Raji (cell line): Measurements from ENCODE around the gene DNPH1.

Experiments used
- POLR2A ChIP-seq: IDR thresholded peaks from 2 replicates; pipeline ENCODE4 v1.6.1; 2011; ENCODE audit warnings: low read depth, low read length, control low read depth; ENCODE audit not compliant: insufficient read depth

Gene DNPH1

DNA sequence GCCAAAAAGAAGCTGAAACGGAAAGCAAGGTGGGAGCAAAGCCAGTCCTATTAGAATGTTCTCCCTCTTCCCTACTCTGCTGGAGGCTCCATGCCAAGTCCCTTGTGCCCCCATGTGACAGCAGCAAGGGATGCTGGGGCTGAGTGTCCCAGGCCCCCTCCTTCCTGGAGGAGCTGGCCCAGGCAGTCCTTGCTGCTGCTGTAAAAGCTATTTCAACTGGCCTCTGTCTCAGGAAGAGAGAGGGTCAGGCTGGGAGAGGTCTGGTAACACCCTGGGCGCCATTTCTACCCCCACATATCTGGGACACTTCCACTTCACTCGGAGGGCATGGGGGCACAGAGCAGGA is 39.0 kb upstream of the DNPH1 start:
- TF ChIP-seq POLR2A = no peak

GRCh38 chr6:43267619-43268354 is 38.5 kb upstream of the DNPH1 start:
- TF ChIP-seq POLR2A = no peak

DNA sequence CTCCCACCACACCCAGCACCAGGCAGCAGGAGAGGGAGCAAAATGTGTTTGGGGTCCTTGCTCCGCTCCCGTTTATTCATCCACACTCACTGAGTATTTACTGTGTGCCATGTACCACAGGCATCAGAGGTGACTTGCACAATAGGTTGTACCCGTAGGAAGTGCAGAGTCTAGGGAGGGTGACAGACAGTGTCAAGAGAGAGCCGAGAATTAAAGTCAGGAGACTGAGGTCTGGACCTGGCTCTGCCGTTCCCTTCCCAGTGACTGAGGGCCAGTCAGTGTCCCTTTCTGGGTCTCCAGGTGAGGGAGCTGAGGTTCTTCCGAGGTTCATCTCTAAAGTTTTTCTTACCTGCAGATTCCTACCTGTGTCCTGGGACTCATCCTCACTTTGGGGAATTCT is 36.3 kb upstream of the DNPH1 start:
- TF ChIP-seq POLR2A = no peak

DNA sequence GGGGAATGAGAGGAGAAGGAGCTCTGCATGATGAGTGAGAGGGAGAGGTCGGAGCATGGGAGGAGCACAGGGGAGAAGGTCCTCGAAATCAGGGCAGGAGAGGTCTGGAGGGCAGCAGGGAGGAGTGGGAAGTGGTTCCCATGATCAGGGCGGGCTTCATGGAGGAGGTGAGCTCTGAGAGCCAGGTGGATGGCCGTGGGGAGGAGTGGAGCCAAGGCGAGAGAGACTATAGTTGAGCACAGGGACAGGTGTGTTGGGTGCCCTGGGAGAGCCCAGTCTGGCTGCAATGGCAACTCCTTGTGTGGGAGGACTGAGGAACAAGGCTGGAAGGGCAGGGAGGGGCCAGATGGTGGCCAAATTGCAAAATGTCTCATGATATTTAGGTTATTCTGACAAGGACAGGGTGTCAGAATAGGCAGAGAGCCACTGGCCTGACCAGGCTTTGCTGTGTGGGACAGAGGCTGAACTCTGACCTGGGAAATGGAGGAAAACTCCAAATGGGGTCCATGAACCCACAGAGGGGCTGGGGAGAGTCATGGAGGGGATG is 35.4 kb upstream of the DNPH1 start:
- no peak for TF ChIP-seq POLR2A

- no peak for TF ChIP-seq POLR2A
Observed at GRCh38 chr6:43263314-43264178, 34.3 kb upstream of the DNPH1 start.

DNA sequence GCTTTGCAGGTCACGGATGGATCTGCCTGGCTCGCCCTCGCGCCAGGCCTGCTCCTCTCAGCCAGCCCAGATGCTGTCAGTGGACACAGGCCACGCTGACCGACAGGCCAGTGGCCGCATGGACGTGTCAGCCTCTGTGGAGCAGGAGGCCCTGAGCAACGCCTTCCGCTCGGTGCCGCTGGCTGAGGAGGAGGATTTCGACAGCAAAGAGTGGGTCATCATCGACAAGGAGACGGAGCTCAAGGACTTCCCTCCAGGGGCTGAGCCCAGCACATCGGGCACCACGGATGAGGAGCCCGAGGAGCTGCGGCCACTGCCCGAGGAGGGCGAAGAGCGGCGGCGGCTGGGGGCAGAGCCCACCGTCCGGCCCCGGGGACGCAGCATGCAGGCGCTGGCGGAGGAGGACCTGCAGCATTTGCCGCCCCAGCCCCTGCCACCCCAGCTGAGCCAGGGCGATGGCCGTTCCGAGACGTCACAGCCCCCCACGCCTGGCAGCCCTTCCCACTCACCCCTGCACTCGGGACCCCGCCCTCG is 33.6 kb upstream of the DNPH1 start:
- no peak for TF ChIP-seq POLR2A

DNA sequence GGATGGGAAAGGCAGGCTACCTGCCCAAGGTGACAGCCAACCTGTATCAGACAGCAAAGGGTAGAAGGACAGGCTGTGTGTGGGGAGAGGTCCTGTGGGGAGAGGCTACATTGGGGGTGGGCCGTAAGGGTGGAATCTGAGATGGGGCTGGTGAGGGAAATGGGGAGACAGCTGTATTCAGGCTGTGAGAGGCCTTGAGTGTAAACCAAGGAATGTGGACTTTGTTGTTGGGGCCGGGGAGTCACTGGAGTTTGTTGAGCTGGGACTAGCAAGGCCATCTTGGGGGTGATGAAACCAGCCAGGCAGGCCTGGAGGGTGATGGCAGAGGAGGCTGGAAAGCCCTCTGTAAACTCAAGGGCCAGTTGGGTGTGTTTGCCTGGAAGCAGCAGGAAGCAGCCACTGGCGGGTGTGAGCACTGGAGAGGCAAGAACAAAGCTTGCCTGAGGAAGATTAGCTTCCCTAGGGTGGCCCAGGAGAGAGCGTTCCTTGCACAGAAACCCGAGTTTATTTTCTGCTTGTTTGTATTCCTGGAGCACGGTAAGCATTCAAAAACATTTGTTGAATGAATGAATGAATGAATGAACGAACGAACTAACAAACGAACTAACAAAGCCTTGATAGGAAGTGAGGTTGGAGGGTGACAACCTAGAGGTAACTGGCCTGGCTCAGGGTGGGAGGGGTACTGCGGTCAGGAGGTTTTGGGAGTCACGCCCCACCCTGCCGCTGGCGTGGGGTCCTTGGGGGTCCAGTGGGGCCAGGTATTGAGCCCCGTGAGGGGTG is 32.9 kb upstream of the DNPH1 start:
- TF ChIP-seq POLR2A = no peak

- TF ChIP-seq POLR2A = no peak
Observed at GRCh38 chr6:43261198-43261597, 31.9 kb upstream of the DNPH1 start.

DNA sequence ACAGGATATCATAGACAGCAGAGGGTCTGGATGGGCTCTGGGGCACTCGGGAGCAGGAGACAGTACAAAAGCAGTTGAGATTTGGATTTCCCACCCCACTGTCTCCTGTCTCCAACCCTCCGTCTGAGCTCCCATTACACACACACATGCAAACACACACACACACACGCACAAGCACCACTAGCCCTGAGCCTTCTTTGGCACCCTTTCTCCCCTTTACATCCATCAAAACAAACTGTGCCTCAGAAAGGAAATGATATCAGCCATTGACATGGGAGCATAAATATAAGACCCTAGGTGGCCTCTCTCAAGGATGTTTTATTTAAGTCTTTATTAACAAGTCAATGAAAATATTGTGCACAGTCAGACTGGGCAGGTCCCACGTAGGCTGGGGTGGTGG is 31.5 kb upstream of the DNPH1 start:
- TF ChIP-seq POLR2A = no peak

DNA sequence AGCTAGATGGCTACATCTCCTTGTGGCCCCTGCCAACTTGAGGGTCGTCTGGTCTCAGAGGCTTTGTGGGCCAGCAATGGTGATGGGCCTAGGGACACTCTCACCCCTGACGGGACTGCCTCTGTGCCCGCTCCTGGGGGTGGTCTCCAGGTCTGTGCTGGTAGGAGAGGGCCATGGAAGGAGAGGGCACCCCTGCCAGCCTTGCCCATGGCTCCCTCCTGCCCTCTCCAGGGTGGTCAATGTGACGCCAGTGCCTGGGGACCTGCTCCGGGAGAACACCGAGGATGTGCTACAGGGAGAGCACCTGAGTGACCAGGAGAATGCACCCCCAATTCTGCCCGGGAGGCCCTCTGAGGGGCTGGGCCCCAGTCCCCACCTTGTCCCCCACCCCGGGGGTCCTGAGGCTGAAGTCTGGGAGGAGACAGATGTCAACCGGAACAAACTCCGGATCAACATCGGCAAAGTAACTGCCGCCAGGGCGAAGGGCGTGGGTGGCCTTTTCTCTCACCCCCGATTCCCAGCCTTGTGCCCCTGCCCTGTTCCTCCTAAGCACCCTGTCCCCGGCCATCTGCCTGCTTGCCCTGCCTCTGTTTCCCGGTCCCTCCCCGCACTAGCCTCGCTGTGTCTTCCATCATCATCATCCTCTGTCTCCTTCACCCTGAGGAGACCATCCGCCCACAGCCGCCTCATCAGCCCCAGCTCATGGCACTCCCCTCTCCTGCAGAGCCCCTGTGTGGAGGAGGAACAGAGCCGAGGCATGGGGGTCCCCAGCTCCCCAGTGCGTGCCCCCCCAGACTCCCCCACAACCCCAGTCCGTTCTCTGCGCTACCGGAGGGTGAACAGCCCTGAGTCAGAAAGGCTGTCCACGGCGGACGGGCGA is 29.8 kb upstream of the DNPH1 start:
- TF ChIP-seq POLR2A = no peak

GRCh38 chr6:43258180-43258579 is 28.9 kb upstream of the DNPH1 start:
- TF ChIP-seq POLR2A = no peak

DNA sequence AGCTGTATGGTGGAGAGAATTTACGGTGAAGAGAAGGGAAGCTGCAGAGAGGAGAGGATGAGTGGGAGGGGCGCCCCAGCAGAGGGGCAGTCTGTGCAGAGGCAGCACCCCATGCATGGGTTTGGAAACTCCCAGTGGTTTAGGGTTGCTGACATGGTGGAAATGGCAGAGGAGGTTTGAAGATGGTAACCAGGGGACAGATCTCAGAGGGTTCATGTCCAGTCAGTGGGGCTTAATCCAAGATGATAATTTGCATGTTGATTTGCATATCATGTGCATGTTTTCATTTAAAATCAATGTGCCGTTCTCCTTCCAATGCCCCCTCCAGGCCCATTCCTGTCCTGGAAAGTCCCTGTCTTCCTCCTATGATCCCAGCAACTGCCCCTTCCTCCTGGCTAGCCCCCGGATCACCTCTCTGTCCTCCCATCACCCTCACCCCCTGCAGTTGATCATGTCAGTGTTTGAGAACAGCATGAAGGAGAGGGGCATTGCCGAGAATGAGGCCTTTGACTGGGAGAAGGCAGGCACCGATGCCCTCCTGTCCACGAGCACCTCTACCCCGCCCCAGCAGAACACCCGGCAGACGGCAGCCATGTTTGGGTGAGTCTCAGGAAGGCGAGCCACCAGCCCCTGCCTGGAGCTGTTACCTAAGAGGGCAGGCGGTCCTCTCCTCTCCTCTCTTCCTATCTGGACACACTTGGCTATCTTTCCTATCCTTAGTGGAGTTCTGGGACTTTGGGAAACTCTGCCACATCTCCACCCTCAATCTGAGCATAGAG is 28.3 kb upstream of the DNPH1 start:
- TF ChIP-seq POLR2A = no peak

- TF ChIP-seq POLR2A = no peak
Observed at GRCh38 chr6:43256670-43257366, 27.5 kb upstream of the DNPH1 start.
